HepG2 (cell line): ENCODE measurements around the gene CD70. TPM values are rescaled to one million over a fixed set of nuclear protein-coding genes. Genes with fewer than 3 reads are reported as not detected.
"Not testable (repeated sequence)": the region's sequence is repeated elsewhere in the genome, so short reads cannot be mapped to it uniquely, and the experiment has no call there.

Experiments
- ATAC-seq: fragments of 200-7000 bp; cut with Tn5 transposase; 3 replicates; pipeline ENCODE4 v1.9.1; 2020; ENCODE audit warnings: mild to moderate bottlenecking, moderate library complexity
- BruUV-seq: library from RNA; stranded (reverse); fragments of 400-500 nt; replicated peaks from 2 replicates; lab custom pipeline; 2021; lab: Mats Ljungman, UMichigan
- CTCF ChIA-PET: fragments of 300-600 bp; formaldehyde crosslinking; extraction: SDS; loops from one replicate; lab custom pipeline; 2021; ENCODE audit warnings: low total read pairs, inconsistent platforms, low intra/inter-chr PET ratio; lab: Yijun Ruan, JAX
- POLR2A ChIA-PET: fragments of 350-600 bp; sonication (Branson Sonifier 250); formaldehyde crosslinking; loops from one replicate; lab custom pipeline; 2020; ENCODE audit warnings: antibody characterized with exemption, inconsistent platforms; lab: Yijun Ruan, JAX
- DNase-seq: peaks from one replicate; pipeline ENCODE4 v3.0.0-alpha.2; 2015; ENCODE audit warnings: low spot score
- FAIRE-seq: peaks from 3 replicates; lab custom pipeline; 2011; peaks lifted over from hg19 to GRCh38; lab: Jason Lieb, UNC
- H2AFZ ChIP-seq: one replicate; pipeline ENCODE4 v1.6.1; 2011; ENCODE audit warnings: low read length, inconsistent platforms
- H3K27ac ChIP-seq: fragments of 300-600 bp; 3 replicates; pipeline ENCODE4 v1.8.0; 2011; ENCODE audit warnings: mixed run types, mild to moderate bottlenecking, mixed read lengths, low read length, inconsistent platforms; ENCODE audit not compliant: insufficient read depth; ENCODE audit errors: extremely low read length
- H3K27me3 ChIP-seq, 2 experiments: fragments of 200-600 bp in 1 of 2; 2 replicates in 1 of 2; 3 replicates in 1 of 2; pipeline versions ENCODE4 v1.6.0 to v1.8.0; 2011; ENCODE audit warnings: low read length in 2 of 2, mild to moderate bottlenecking in 2 of 2, moderate library complexity in 2 of 2, inconsistent platforms in 1 of 2; ENCODE audit not compliant: insufficient read depth in 2 of 2, control insufficient read depth in 1 of 2
- H3K36me3 ChIP-seq, 2 experiments: fragments of 200-600 bp in 1 of 2; replicated peaks in 1 of 2; 2 replicates in 1 of 2; 3 replicates in 1 of 2; pipeline versions ENCODE4 v1.5.1 to v1.8.0; 2011; ENCODE audit warnings: low read length in 2 of 2, inconsistent platforms in 1 of 2; ENCODE audit not compliant: insufficient read depth in 2 of 2, control insufficient read depth in 1 of 2
- H3K4me1 ChIP-seq: 2 replicates; pipeline ENCODE4 v1.5.1; 2012; ENCODE audit warnings: low read length, inconsistent platforms; ENCODE audit not compliant: insufficient read depth
- H3K4me2 ChIP-seq: 2 replicates; pipeline ENCODE4 v1.6.0; 2011; ENCODE audit warnings: low read depth, low read length, inconsistent platforms
- H3K4me3 ChIP-seq, 3 experiments: fragments of 200-600 bp in 1 of 3; sonication (generic), shearing (Covaris generic) in 1 of 3; replicated peaks in 1 of 3; 2 replicates each; pipeline ENCODE4 v1.5.1; 2011 to 2016; ENCODE audit warnings: low read length in 3 of 3, inconsistent platforms in 2 of 3, low read depth in 2 of 3, mild to moderate bottlenecking in 2 of 3, control low read depth in 1 of 3, mixed read lengths in 1 of 3; ENCODE audit not compliant: insufficient read depth in 1 of 3
- H3K79me2 ChIP-seq: one replicate; pipeline ENCODE4 v1.6.1; 2011; ENCODE audit warnings: low read length, inconsistent platforms; ENCODE audit not compliant: insufficient read depth
- H3K9ac ChIP-seq: 2 replicates; pipeline ENCODE4 v1.6.0; 2011; ENCODE audit warnings: mild to moderate bottlenecking, low read depth, low read length, inconsistent platforms; ENCODE audit not compliant: insufficient read depth
- H3K9me3 ChIP-seq: 2 replicates; pipeline ENCODE4 v1.5.1; 2012; ENCODE audit warnings: mild to moderate bottlenecking, low read length
- H4K20me1 ChIP-seq: 2 replicates; pipeline ENCODE4 v1.6.0; 2011; ENCODE audit warnings: inconsistent platforms, mild to moderate bottlenecking, low read length, moderate library complexity; ENCODE audit not compliant: insufficient read depth
- WGBS: methylation state at CpG from one replicate; pipeline ENCODE4 v1.1.6; 2017; ENCODE audit warnings: low lambda C conversion rate; 5-methylcytosine and 5-hydroxymethylcytosine counted together
- in situ Hi-C: cut with HindIII; loops from 2 replicates; pipeline ENCODE4 v1.10.0; 2017; ENCODE audit warnings: low pct_unique_long_range_greater_than_20kb; ENCODE audit not compliant: extremely low pct_ligation_motif_present
- intact Hi-C: fragments of 100-400 bp; cut with micrococcal nuclease; formaldehyde crosslinking; loops from one replicate; pipeline ENCODE4 v1.10.0; 2022; ENCODE audit not compliant: unreplicated experiment
- polyA plus RNA-seq, 8 experiments: library from polyadenylated mRNA; depleted of rRNA in 3 of 8; stranded (reverse) in 7 of 8; unstranded in 1 of 8; fragments of >200 nt; fragmentation: Illumina TruSeq in 4 of 8; extraction: Trizol in 4 of 8; gene quantifications; 2 replicates each; pipeline versions ENCODE4 v1.2.1 to v1.2.3, GENCODE V29; 2011 to 2016; ENCODE audit warnings: low read depth in 4 of 8, missing spikeins in 1 of 8, mixed read lengths in 1 of 8; ENCODE audit not compliant: insufficient read depth in 1 of 8
- total RNA-seq, 5 experiments: library from RNA; depleted of rRNA; stranded (reverse); fragments of >200 nt; fragmentation: Illumina TruSeq; extraction: Trizol; gene quantifications; 2 replicates each; pipeline ENCODE4 v1.2.3, GENCODE V29; 2016; ENCODE audit warnings: low read depth in 1 of 5

The CD70 gene
- total and polyA plus RNA-seq, 2 of the 13 experiments (the other 11 are each of a cell fraction or from before 2014, with no cell fraction given) = 0.13 TPM; not detected in 1

DNA sequence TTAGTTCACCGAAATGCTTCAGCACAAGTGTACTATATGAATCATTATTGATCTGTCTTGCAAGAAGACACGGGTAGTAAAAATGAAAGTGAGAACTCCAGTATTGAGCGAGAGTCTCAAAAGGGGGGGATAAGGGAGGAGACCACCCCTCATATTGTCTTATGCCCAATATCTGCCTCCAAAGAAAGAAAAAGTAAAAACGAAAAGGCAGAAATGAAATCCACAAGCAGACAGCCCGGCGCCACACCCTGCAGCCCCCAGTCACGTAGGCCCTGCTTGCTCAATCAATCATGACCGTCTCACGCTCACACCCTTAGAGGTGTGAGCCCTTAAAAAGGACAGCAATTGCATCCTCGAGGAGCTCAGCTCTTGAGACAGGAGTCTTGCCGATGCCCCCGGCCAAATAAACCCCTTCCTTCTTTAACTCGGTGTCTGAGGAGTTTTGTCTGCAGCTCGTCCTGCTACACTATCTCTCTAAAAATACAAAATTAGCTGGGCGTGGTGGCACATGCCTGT lies 10.6 kb upstream of the CD70 start:
- BruUV-seq = not testable (repeated sequence)

DNA sequence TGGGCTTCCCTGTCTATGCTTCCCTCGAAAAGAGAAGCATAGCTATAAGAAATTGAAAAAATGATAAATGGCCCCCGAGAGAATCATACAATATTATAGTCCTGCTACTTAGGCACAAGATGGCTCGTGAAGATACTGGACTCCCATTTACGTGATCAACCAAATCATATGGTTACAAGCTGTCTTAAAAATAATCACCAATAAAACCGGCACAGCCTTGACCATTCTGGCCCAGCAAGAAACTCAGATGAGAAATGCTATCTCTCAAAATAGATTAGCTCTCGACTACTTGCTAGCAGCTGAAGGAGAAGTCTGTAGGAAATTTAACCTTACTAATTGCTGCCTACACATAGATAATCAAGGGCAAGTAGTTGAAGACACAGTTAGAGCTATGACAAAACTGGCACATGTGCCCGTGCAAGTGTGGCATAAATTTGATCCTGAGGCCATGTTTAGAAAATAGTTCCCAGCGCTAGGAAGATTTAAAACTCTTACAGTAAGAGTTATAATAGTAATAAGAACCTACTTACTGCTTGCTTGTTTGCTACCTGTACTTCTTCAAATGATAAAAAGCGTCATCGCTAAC lies 10.1 kb upstream of the CD70 start:
- CTCF ChIA-PET, FAIRE-seq, H4K20me1 ChIP-seq, H3K79me2 ChIP-seq, H3K27me3 ChIP-seq, H3K27ac ChIP-seq, H3K4me3 ChIP-seq, POLR2A ChIA-PET, ATAC-seq, H2AFZ ChIP-seq, H3K9ac ChIP-seq, DNase-seq, in situ Hi-C loops, BruUV-seq, H3K9me3 ChIP-seq, H3K36me3 ChIP-seq, intact Hi-C loops: not testable (repeated sequence)
- 65% methylated on average over 10 of the region's 10 CpGs for WGBS
- Histone ChIP-seq H3K4me2 (peak overlapping the region; percentile 42; the same call in 1 of the 2 replicates), H3K4me1 (peaks cover 30% of the 10 kb centered on the region)

More for the DNA sequence above, 10.6 kb upstream of the CD70 start:
- H3K9me3 ChIP-seq, POLR2A ChIA-PET, intact Hi-C loops, H4K20me1 ChIP-seq, DNase-seq, H3K36me3 ChIP-seq, H3K27ac ChIP-seq, H3K27me3 ChIP-seq, H3K79me2 ChIP-seq, H3K9ac ChIP-seq, H3K4me3 ChIP-seq, ATAC-seq, CTCF ChIA-PET, H2AFZ ChIP-seq, FAIRE-seq, in situ Hi-C loops: not testable (repeated sequence)
- Histone ChIP-seq H3K4me2 (peak overlapping the region; percentile 42), H3K4me1 (peaks cover 30% of the 10 kb centered on the region)
- WGBS = 45% methylated on average over 15 of the region's 15 CpGs
